ENCODE measurements around the gene ACTRT2.

ACTRT2 gene

GRCh38 chr1:3021801-3022401, 634 bp downstream of the ACTRT2 start:
- Histone ChIP-seq H3K4me3 (ENCODE audit: low read length) (no peak overlapping the region), H4K20me1 (ENCODE audit: insufficient read depth, low read length) (no peaks in the 10 kb centered on the region; the same call in 1 of the 2 replicates), H3K4me1 (ENCODE audit: low read length) (no peaks in the 10 kb centered on the region), H3F3A (ENCODE audit: insufficient read depth, low read length) (no peaks in the 10 kb centered on the region), H3K79me2 (ENCODE audit: low read length) (no peaks in the 10 kb centered on the region), H3K27me3 (replicated peaks; ENCODE audit: insufficient read depth, low read length) (peaks cover 79% of the 10 kb centered on the region), H3K27ac (ENCODE audit: low read length) (no peak overlapping the region), H3K4me2 (ENCODE audit: low read depth, low read length) (no peak overlapping the region), H2AFZ (ENCODE audit: low read length) (no peak overlapping the region), H3K9ac (ENCODE audit: low read length) (no peak overlapping the region), H3K9me3 (replicated peaks; ENCODE audit: insufficient read depth, low read length) (no peaks in the 10 kb centered on the region), H3K9me2 (replicated peaks; ENCODE audit: insufficient read depth, low read length) (no peaks in the 10 kb centered on the region), H3K36me3 (replicated peaks; ENCODE audit: insufficient read depth, low read length) (no peaks in the 10 kb centered on the region)
- DNase-seq, result no peak
- no peak for TF ChIP-seq EZH2 (optimal IDR thresholded peaks at IDR 0.05; ENCODE audit: low read depth, low read length)
- TF ChIP-seq CTCF (IDR thresholded peaks at IDR 0.05; ENCODE audit: low read length), result no peak
- no peak for TF ChIP-seq EZH2phosphoT487 (IDR thresholded peaks at IDR 0.05; ENCODE audit: low read length)

- H3K9ac ChIP-seq (ENCODE audit: low read length), result no peak overlapping the region
- H3F3A ChIP-seq (ENCODE audit: insufficient read depth, low read length), result no peaks in the 10 kb centered on the region
- no peak for DNase-seq
- no peak overlapping the region for H2AFZ ChIP-seq (ENCODE audit: low read length)
- no peaks in the 10 kb centered on the region for H3K9me3 ChIP-seq (replicated peaks; ENCODE audit: insufficient read depth, low read length)
- H3K27me3 ChIP-seq (replicated peaks; ENCODE audit: insufficient read depth, low read length), result peaks cover 79% of the 10 kb centered on the region
- no peak overlapping the region for H3K4me2 ChIP-seq (ENCODE audit: low read depth, low read length)
- H3K9me2 ChIP-seq (replicated peaks; ENCODE audit: insufficient read depth, low read length), result no peaks in the 10 kb centered on the region
- TF ChIP-seq EZH2phosphoT487 (IDR thresholded peaks at IDR 0.05; ENCODE audit: low read length) (no peak), EZH2 (optimal IDR thresholded peaks at IDR 0.05; ENCODE audit: low read depth, low read length) (no peak), CTCF (IDR thresholded peaks at IDR 0.05; ENCODE audit: low read length) (no peak)
- no peaks in the 10 kb centered on the region for H3K4me1 ChIP-seq (ENCODE audit: low read length)
- H3K36me3 ChIP-seq (replicated peaks; ENCODE audit: insufficient read depth, low read length), result no peaks in the 10 kb centered on the region
- H4K20me1 ChIP-seq (ENCODE audit: insufficient read depth, low read length), result no peaks in the 10 kb centered on the region; the same call in 1 of the 2 replicates
- H3K4me3 ChIP-seq (ENCODE audit: low read length), result no peak overlapping the region
- no peaks in the 10 kb centered on the region for H3K79me2 ChIP-seq (ENCODE audit: low read length)
- H3K27ac ChIP-seq (ENCODE audit: low read length), result no peak overlapping the region
These were observed 1.3 kb downstream of the ACTRT2 start for GRCh38 chr1:3022511-3022973.

- TF ChIP-seq CTCF (IDR thresholded peaks at IDR 0.05; ENCODE audit: low read length) (no peak), EZH2phosphoT487 (IDR thresholded peaks at IDR 0.05; ENCODE audit: low read length) (0 out of 2 replicates have a peak, but pooled peaks have one; percentile 2)
These were observed 1.7 kb downstream of the ACTRT2 start for GRCh38 chr1:3022976-3023375.

More at GRCh38 chr1:3022976-3023375, 1.7 kb downstream of the ACTRT2 start:
- Histone ChIP-seq H3K9me2 (replicated peaks; ENCODE audit: insufficient read depth, low read length) (no peaks in the 10 kb centered on the region), H3K79me2 (ENCODE audit: low read length) (no peaks in the 10 kb centered on the region), H3K36me3 (replicated peaks; ENCODE audit: insufficient read depth, low read length) (no peaks in the 10 kb centered on the region), H3K4me3 (ENCODE audit: low read length) (no peak overlapping the region), H3K27ac (ENCODE audit: low read length) (no peak overlapping the region), H3K4me1 (ENCODE audit: low read length) (no peaks in the 10 kb centered on the region), H4K20me1 (ENCODE audit: insufficient read depth, low read length) (no peaks in the 10 kb centered on the region; the same call in 1 of the 2 replicates), H3F3A (ENCODE audit: insufficient read depth, low read length) (no peaks in the 10 kb centered on the region), H3K27me3 (replicated peaks; ENCODE audit: insufficient read depth, low read length) (peaks cover 79% of the 10 kb centered on the region), H3K9me3 (replicated peaks; ENCODE audit: insufficient read depth, low read length) (no peaks in the 10 kb centered on the region), H3K9ac (ENCODE audit: low read length) (no peak overlapping the region), H2AFZ (ENCODE audit: low read length) (no peak overlapping the region), H3K4me2 (ENCODE audit: low read depth, low read length) (no peak overlapping the region)
- no peak for DNase-seq
